ENCODE data around the gene LHPP. TPM values are rescaled to one million over a fixed set of nuclear protein-coding genes. Genes with fewer than 3 reads are reported as not detected.

LHPP gene
- total and polyA plus RNA-seq, 10 of the 15 experiments (the other 5 are each of a cell fraction or from before 2014, with no cell fraction given): 0.79 to 9.8 (median 6.7) TPM

- no peak overlapping the region for H3K9ac ChIP-seq (ENCODE audit: control insufficient read depth, insufficient read depth, low read length)
- RAD21 ChIA-PET (ENCODE audit: unreplicated experiment): no interaction called here
- H4K20me1 ChIP-seq (ENCODE audit: control insufficient read depth, insufficient read depth): no peaks in the 10 kb centered on the region
- ATAC-seq (no peak), FAIRE-seq (no peak), DNase-seq (ENCODE audit: low read depth, low spot score) (no peak)
- in situ Hi-C loops (cut with MboI) (no loop called here), intact Hi-C loops (cut with micrococcal nuclease; ENCODE audit: unreplicated experiment) (no loop called here)
- no peaks in the 10 kb centered on the region; the same call in 2 of the 3 replicates for H3K9me3 ChIP-seq (replicated peaks; ENCODE audit: control insufficient read depth, insufficient read depth, low read length)
- SMC1A ChIA-PET (ENCODE audit: uncharacterized antibody, unreplicated experiment): no interaction called here
- POLR2A ChIA-PET: no interaction called here
- no TSS peak for BruUV-seq (replicated peaks)
- 0 out of 4 replicates have a peak, but pooled peaks cover 0 to 6% of the 10 kb centered on the region in 2 experiments for H3K27me3 ChIP-seq (replicated peaks in 1 of 2; ENCODE audit: control insufficient read depth in 2 of 2, insufficient read depth in 2 of 2, low read length in 1 of 2)
- no peak overlapping the region for H3K27ac ChIP-seq (ENCODE audit: control insufficient read depth, insufficient read depth)
- H3K36me3 ChIP-seq (ENCODE audit: control insufficient read depth in 2 of 2, insufficient read depth in 2 of 2, low read length in 1 of 2): no peaks in the 10 kb centered on the region
- 0% methylated on average over 1 of the region's 1 CpG for WGBS (ENCODE audit: insufficient coverage, insufficient replicate concordance, low lambda C conversion rate, missing lambda C conversion rate)
- no peak overlapping the region for H3K4me3 ChIP-seq
- H3K79me2 ChIP-seq (ENCODE audit: control insufficient read depth, insufficient read depth, low read length): no peaks in the 10 kb centered on the region
- no peak overlapping the region for H2AFZ ChIP-seq (ENCODE audit: control insufficient read depth, low read depth, low read length)
- CTCF ChIA-PET: interaction anchor here (1.4 kb wide), 1 partner anchor 16 kb away, joined by 4 read pairs; no protein-coding TSS in a partner anchor
- H3K4me1 ChIP-seq (ENCODE audit: control insufficient read depth, insufficient read depth, low read length): no peaks in the 10 kb centered on the region
- TF ChIP-seq NFYA (IDR thresholded peaks at IDR 0.05; ENCODE audit: borderline replicate concordance, low read depth, low read length): no peak
- no peak for TF ChIP-seq EGR1 (IDR thresholded peaks at IDR 0.05; ENCODE audit: borderline replicate concordance in 1 of 2, low read depth in 2 of 2, low read length in 2 of 2)
- TF ChIP-seq, protein P1, sequence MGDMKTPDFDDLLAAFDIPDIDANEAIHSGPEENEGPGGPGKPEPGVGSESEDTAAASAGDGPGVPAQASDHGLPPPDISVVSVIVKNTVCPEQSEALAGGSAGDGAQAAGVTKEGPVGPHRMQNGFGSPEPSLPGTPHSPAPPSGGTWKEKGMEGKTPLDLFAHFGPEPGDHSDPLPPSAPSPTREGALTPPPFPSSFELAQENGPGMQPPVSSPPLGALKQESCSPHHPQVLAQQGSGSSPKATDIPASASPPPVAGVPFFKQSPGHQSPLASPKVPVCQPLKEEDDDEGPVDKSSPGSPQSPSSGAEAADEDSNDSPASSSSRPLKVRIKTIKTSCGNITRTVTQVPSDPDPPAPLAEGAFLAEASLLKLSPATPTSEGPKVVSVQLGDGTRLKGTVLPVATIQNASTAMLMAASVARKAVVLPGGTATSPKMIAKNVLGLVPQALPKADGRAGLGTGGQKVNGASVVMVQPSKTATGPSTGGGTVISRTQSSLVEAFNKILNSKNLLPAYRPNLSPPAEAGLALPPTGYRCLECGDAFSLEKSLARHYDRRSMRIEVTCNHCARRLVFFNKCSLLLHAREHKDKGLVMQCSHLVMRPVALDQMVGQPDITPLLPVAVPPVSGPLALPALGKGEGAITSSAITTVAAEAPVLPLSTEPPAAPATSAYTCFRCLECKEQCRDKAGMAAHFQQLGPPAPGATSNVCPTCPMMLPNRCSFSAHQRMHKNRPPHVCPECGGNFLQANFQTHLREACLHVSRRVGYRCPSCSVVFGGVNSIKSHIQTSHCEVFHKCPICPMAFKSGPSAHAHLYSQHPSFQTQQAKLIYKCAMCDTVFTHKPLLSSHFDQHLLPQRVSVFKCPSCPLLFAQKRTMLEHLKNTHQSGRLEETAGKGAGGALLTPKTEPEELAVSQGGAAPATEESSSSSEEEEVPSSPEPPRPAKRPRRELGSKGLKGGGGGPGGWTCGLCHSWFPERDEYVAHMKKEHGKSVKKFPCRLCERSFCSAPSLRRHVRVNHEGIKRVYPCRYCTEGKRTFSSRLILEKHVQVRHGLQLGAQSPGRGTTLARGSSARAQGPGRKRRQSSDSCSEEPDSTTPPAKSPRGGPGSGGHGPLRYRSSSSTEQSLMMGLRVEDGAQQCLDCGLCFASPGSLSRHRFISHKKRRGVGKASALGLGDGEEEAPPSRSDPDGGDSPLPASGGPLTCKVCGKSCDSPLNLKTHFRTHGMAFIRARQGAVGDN (IDR thresholded peaks at IDR 0.05): no peak
- TF ChIP-seq SIX5 (IDR thresholded peaks at IDR 0.05; ENCODE audit: low read depth, low read length, severe bottlenecking): no peak
- TF ChIP-seq SMC3 (IDR thresholded peaks at IDR 0.05; ENCODE audit: borderline replicate concordance, low read length): no peak
- TF ChIP-seq IRF4 (IDR thresholded peaks at IDR 0.05; ENCODE audit: low read depth, low read length): no peak
- TF ChIP-seq ESRRA (IDR thresholded peaks at IDR 0.05; ENCODE audit: low read length): no peak
- TF ChIP-seq FOS (IDR thresholded peaks at IDR 0.05; ENCODE audit: borderline replicate concordance, extremely low read depth, insufficient read length): no peak
- H3K4me2 ChIP-seq (ENCODE audit: control insufficient read depth, insufficient read depth): no peak overlapping the region
These were observed 41.4 kb upstream of the LHPP start for GRCh38 chr10:124420254-124420653.
